Stimulated activated CD4-positive, alpha-beta T cell treated with anti-CD3 and anti-CD28 coated beads, TNF-alpha, amount 100 ng/mL, for 1 hour (primary cell): ENCODE data around the gene PRPF6.
A peak's percentile ranks its signal among the peaks of the same experiment; 100 is the strongest.

Experiments
- DNase-seq, 3 donors: peaks; one replicate each; pipeline ENCODE4 v3.0.0-alpha.2; 2020; ENCODE audit warnings: low read depth in 3 of 3, low spot score in 1 of 3

Gene PRPF6

DNA sequence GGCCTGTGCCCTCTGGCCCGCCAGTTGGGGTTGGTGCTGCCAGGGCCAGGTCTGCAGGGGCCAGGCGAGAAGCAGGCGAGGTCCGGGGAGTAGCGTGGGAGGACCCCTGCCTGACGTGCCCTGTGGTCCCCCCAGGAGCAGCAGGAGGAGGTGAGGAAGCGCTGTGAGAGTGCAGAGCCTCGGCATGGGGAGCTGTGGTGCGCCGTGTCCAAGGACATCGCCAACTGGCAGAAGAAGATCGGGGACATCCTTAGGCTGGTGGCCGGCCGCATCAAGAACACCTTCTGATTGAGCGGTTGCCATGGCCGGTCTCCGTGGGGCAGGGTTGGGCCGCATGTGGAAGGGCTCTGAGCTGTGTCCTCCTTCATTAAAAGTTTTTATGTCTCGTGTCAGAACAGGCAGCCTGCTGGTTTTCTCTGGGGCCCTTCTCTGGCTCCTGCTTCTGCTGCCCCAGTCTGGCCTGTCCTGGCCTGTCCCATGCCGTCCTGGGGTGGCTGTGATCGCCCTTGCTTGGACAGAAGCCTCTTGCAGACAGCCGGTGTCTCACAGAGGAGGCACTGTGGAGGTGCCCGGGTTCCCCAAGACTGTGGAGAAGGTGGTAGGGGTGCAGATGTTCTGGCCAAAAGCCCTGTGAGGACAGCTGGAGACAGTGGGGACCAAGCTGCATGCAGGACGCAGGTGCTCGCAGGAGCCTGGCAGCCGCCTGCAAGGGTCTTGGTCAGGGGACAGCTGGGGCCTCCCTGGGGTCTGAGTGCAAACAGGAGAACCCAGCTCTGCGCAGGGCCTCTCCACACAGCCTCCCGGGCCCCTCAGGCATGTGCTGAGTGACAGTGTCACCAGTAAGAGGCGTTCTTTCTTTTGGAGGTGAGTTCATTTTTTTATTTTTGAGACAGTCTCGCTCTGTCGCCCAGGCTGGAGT, 52.0 kb downstream of the PRPF6 start:
- DNase-seq: no peak

DNA sequence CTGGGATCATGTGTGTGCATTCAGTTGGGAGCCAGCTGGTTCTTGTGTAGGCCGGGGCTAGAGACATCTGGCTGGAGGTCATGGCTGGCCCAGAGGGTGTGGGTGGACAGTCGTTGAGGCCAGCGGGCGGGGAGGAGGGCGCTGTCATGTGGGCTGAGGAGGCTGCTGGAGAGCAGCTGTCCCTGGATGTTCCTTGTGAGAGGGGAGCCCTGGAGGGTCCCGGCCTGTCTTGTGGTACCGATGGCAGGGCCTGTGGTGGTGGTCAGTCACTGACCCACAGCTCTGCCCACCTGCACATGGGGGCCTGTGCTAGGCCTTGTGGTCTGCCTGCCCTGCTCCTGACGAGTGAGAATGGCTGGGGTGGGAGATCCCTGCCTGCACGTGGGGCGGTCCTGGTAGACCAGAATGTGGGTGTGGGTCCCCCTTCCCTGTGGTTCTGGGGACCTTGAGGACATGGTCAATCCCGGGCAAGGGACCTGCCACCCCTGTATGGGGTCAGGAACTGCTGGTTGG, 53.1 kb downstream of the PRPF6 start:
- no peak for DNase-seq

- DNase-seq: no peak
Measured at GRCh38 chr20:64035066-64035932, 54.4 kb downstream of the PRPF6 start.

GRCh38 chr20:64035933-64036345, 55.0 kb downstream of the PRPF6 start, which contains the start of gene C20orf204:
C20orf204 (plus strand) TSS chr20:64036182; CDS start chr20:64036324, 142 bp downstream.
- DNase-seq: no peak

GRCh38 chr20:64036346-64037198, 55.6 kb downstream of the PRPF6 start:
- no peak for DNase-seq

DNA sequence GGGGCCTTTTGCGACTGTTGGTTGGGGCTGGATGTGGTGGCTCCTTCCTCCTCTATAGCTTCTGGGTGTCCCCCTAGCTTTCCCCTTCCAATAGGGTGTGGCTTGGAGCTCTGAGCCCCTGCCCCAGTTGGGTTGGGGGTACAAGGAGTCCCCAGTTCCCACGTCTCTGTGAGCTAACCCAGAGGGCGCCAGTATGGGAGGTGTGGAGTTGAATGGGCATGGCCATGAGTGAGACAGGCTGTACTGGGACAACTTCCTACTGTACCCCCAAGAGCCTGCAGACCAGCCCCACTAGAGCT, 56.2 kb downstream of the PRPF6 start:
- DNase-seq: no peak

- DNase-seq: no peak
Measured at GRCh38 chr20:64037498-64038213, 56.7 kb downstream of the PRPF6 start.

DNA sequence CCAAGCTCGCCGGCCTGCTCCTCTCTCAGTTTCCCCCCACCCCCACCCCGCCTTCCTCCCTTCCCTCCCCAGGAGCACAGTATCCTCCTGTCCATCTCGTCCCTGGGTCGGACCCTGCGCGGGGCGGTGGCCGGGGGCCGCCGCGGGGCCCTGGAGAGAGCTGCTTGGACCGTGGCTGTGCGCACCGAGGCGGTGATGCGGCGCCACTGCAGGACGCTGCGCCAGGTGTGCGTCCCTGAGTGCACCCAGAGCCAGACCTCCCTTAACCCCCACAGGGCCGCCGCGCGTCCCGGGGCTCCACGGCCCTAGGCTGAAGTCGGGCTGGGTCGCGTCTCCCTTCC, 57.3 kb downstream of the PRPF6 start:
- no peak for DNase-seq

- DNase-seq: peak; percentile 43 to 72 (median 53)
Measured at GRCh38 chr20:64038565-64039292, 57.8 kb downstream of the PRPF6 start.

- no peak for DNase-seq
Measured at GRCh38 chr20:64039293-64040160, 58.6 kb downstream of the PRPF6 start.

DNA sequence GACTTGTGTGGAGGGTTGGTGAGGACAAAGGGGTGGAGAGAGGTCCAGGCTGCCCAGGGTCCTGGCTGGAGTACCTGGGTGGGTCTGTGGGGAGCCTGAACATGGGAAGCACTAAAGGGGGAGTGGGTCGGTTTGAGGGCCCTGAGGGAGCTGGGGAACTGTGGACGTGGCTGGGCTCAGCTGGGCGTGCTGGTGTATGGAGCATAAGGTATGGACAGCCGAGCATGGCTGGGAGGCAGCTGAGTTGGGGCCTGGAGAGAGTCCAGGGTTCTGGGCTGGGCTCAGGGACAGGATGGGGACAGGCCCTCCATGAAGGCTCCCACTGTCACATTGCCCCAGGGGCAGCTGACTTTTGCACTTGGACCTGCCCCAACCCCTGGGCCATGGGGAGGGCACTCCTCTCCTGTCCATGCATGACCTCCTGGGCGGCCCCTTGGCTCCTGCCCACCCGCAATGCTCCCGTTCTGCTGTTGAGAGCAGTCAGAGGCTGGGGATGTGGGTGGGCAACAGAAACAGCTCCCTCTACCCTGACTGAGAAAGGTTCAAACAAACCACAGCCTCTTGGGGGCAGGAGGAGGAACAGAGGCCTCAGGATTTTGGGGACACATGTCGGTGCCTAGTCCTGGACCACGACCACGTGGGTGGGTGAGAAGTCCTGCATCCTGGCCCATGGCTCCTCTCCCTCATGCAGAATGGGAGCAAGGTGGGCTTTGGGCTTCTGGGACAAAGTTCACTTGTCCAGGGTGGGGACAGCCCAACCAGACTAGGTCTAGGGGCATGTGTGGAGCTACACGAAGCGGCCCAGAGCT, 59.5 kb downstream of the PRPF6 start:
- DNase-seq: no peak

- DNase-seq: no peak
Measured at GRCh38 chr20:64041040-64041780, 60.3 kb downstream of the PRPF6 start.

DNA sequence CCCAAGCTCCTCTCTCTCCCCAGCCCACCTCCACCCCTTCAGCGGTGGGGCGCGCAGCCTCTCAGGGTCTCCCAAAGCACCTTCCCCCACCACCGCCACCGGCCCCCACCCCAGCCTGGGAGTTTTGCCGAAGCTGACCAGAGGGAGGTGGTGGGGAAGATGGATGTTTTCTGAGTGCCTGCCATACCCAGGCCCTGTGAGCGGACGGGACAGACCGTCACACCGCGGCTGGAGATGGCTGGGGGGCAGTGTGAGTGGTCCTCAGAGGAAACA, 60.8 kb downstream of the PRPF6 start:
- DNase-seq: no peak

GRCh38 chr20:64042054-64042781, 61.3 kb downstream of the PRPF6 start:
- no peak for DNase-seq

GRCh38 chr20:64043768-64044167, 62.8 kb downstream of the PRPF6 start:
- DNase-seq: no peak

DNA sequence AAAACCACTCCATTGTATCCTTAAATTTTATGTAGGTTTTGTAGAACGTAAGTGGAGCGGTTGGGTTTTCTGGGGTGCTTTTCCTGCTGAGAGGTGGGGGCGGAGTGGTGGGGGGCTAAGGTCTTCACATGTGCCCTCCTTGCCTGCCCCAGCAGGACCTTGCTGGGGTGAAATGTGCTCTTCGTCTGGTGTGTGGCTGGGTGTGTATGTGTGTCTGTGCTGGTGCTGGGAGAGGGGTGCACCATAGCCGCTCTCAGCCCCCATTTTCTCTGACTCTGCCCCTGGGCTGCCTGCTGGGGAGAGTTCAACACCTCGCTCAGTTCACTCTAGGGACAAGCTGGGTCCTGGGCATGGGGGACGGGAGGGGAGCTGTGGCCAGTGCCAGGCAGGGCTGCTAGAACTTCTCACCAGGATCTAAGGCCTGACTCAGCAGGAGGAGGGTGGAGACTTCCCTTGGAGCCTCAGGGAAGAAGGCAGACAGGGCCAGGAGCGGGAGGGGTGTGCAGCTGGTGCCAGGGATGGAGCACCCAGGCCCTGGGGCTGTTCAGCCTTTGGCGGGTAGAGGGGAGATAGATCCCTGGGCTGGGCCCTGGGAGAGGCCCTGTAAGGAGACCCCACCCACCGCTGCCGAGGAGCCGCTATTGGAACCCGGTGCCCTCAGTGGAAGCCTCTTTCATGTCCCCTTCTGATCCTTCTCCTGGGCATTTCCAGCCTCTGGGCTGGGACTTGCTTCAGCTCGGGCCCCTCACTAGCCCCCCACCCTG, 63.7 kb downstream of the PRPF6 start:
- no peak for DNase-seq
